ENCODE measurements around the gene SUGP2. TPM values are rescaled to one million over a fixed set of nuclear protein-coding genes. Genes with fewer than 3 reads are reported as not detected.

SUGP2 gene
- total RNA-seq, 3 donors from 2014 or later, result 65.4 to 93.4 (median 69.8) TPM

DNA sequence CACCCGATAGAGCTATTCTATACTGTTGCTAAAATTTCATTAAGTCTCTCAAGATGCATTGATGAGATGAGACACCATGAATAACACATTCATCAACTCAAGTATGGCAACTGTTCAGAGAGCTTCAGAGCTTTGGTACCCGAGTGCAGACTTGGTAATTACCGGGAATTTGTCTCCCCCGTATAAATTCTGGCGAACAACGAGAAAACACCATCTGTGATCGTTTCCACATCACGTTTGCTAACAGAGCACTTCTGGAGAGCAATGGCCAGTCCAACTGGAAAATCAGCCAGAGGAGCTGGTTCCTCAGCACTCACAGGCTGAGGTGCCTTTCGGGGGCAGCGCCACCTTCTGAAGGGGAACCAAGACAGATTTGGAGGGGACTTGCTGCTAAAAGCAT, 40.2 kb downstream of the SUGP2 start:
- no peaks in the 10 kb centered on the region for H3K9me3 ChIP-seq
- TF ChIP-seq, protein P1, sequence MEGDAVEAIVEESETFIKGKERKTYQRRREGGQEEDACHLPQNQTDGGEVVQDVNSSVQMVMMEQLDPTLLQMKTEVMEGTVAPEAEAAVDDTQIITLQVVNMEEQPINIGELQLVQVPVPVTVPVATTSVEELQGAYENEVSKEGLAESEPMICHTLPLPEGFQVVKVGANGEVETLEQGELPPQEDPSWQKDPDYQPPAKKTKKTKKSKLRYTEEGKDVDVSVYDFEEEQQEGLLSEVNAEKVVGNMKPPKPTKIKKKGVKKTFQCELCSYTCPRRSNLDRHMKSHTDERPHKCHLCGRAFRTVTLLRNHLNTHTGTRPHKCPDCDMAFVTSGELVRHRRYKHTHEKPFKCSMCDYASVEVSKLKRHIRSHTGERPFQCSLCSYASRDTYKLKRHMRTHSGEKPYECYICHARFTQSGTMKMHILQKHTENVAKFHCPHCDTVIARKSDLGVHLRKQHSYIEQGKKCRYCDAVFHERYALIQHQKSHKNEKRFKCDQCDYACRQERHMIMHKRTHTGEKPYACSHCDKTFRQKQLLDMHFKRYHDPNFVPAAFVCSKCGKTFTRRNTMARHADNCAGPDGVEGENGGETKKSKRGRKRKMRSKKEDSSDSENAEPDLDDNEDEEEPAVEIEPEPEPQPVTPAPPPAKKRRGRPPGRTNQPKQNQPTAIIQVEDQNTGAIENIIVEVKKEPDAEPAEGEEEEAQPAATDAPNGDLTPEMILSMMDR (IDR thresholded peaks at IDR 0.05), result no peak
- DNase-seq, result no peak
- no peaks in the 10 kb centered on the region for H3K36me3 ChIP-seq (ENCODE audit: low read depth)
- H3K4me3 ChIP-seq, result no peak overlapping the region
- no peak for ATAC-seq
- intact Hi-C loops (cut with DNase I, micrococcal nuclease), result no loop called here
- no peaks in the 10 kb centered on the region for H3K4me1 ChIP-seq (ENCODE audit: low read depth)

- no peak for DNase-seq
- TF ChIP-seq, protein P1 (IDR thresholded peaks at IDR 0.05), result no peak
- Histone ChIP-seq H3K4me1 (ENCODE audit: low read depth) (no peaks in the 10 kb centered on the region), H3K4me3 (no peak overlapping the region), H3K9me3 (no peaks in the 10 kb centered on the region), H3K36me3 (ENCODE audit: low read depth) (no peaks in the 10 kb centered on the region)
- intact Hi-C loops (cut with DNase I, micrococcal nuclease), result no loop called here
- no peak for ATAC-seq
Measured at GRCh38 chr19:18992696-18993095, 40.6 kb downstream of the SUGP2 start.

DNA sequence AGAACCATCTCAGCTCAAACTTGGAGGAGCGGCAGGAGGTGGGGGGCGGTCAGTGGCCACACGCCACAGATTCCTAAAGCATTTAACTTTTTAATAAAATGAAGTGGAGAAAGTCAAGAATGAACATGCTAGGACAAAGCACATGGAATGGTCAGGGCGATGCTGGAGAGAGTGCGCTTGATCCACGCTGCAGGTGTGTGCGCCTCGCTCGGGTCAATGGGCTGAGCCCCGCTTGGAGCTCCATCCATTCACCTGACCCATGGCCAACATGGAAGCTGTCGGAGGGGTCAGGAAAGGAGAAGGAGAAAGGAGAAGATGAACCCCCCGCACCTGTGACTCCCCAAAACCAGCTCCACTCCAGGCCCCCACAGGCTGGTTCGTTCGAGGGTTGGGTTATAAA, 41.8 kb downstream of the SUGP2 start:
- Histone ChIP-seq H3K36me3 (ENCODE audit: low read depth) (no peaks in the 10 kb centered on the region), H3K4me1 (ENCODE audit: low read depth) (no peaks in the 10 kb centered on the region), H3K9me3 (no peaks in the 10 kb centered on the region), H3K4me3 (no peak overlapping the region)
- DNase-seq, result no peak
- intact Hi-C loops (cut with DNase I, micrococcal nuclease), result no loop called here
- no peak for ATAC-seq
- TF ChIP-seq, protein P1 (IDR thresholded peaks at IDR 0.05), result no peak

GRCh38 chr19:18991006-18991405, 42.3 kb downstream of the SUGP2 start:
- Histone ChIP-seq H3K4me1 (ENCODE audit: low read depth) (no peaks in the 10 kb centered on the region), H3K4me3 (no peak overlapping the region), H3K9me3 (no peaks in the 10 kb centered on the region), H3K36me3 (ENCODE audit: low read depth) (no peaks in the 10 kb centered on the region)
- TF ChIP-seq, protein P1 (IDR thresholded peaks at IDR 0.05), result no peak
- ATAC-seq (no peak), DNase-seq (no peak)
- intact Hi-C loops (cut with DNase I, micrococcal nuclease), result no loop called here

DNA sequence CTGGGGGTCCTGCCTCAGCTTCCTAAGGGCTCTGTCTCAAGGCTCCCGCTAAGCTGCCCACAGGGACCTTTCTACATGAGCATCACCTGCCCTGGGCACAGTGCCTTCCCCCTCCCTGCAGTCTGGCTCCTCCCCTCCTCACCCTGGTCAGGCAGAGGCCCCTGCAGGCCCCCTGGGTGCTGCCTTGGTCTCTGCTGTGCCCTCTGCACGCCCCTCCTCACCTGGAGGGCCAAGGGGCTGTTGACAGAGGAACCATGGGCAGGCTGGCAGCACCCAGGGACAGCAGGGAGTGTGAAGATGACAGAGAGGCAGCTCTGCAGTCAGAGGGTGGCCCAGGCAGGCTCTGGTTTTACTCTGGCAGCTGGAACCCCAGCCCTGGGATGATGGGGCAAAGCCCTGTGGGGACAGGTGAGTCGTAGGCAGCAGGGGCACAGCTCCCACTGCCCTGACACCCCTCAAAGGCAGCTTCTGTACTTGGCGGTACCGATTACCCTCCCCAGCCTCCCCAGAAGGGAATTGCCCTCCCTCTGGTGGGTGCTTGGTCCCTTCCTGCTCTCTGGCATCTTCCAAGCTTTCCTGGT, 43.1 kb downstream of the SUGP2 start:
- Histone ChIP-seq H3K4me3 (no peak overlapping the region), H3K4me1 (ENCODE audit: low read depth) (no peaks in the 10 kb centered on the region), H3K9me3 (no peaks in the 10 kb centered on the region), H3K36me3 (ENCODE audit: low read depth) (no peaks in the 10 kb centered on the region)
- TF ChIP-seq, protein P1 (IDR thresholded peaks at IDR 0.05), result no peak
- intact Hi-C loops (cut with DNase I, micrococcal nuclease), result no loop called here
- DNase-seq (no peak), ATAC-seq (no peak)

GRCh38 chr19:18989316-18989715, 44.0 kb downstream of the SUGP2 start:
- no peak overlapping the region for H3K4me3 ChIP-seq
- H3K4me1 ChIP-seq (ENCODE audit: low read depth), result no peaks in the 10 kb centered on the region
- ATAC-seq (no peak), DNase-seq (no peak)
- TF ChIP-seq, protein P1 (IDR thresholded peaks at IDR 0.05), result no peak
- H3K36me3 ChIP-seq (ENCODE audit: low read depth), result no peaks in the 10 kb centered on the region
- no peaks in the 10 kb centered on the region for H3K9me3 ChIP-seq
- intact Hi-C loops (cut with DNase I, micrococcal nuclease), result no loop called here
